Suppressor macrophage (primary cell): ENCODE data around the gene HSF5.

Experiments used
- DNase-seq, 4 experiments: peaks; one replicate each; pipeline ENCODE4 v3.0.0-alpha.2; 2020 to 2022
- total RNA-seq, 17 experiments: gene quantifications; one replicate each; lab custom pipeline; 2026; ENCODE audit warnings: mixed read lengths in 6 of 17, inconsistent platforms in 3 of 17; lab: John Stamatoyannopoulos, UW

Gene HSF5, protein sequence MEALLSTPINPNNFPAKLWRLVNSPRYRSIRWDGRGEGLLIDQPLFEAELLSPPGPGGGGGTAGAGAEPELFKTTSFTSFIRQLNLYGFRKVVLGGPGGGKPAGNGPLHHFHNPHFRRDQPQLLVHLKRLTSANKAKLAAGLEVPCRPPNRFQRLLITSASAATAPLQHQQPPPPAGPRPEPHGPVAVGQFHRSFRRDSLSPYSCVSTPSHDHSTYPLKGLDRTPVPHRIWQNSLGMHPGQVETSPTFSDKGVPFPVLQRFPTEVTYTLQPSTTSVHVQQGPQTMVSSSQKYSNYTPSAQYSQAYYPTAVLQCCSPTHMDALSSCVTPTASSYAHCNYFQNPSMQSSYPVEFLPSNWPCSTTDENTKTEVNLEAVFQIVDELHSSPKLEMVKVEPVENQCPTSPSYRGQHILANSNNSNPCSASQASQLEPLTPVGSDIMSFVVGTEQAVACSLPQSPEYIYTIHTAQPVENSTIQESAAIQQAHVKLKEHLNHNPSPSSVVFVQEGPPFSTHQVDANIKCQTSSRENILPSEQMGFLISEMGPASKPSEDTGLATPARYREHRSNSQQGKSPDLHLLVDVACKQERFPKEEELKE
- total RNA-seq = 0 to 2.0 (median 0.14) reads per million in 17 experiments

DNA sequence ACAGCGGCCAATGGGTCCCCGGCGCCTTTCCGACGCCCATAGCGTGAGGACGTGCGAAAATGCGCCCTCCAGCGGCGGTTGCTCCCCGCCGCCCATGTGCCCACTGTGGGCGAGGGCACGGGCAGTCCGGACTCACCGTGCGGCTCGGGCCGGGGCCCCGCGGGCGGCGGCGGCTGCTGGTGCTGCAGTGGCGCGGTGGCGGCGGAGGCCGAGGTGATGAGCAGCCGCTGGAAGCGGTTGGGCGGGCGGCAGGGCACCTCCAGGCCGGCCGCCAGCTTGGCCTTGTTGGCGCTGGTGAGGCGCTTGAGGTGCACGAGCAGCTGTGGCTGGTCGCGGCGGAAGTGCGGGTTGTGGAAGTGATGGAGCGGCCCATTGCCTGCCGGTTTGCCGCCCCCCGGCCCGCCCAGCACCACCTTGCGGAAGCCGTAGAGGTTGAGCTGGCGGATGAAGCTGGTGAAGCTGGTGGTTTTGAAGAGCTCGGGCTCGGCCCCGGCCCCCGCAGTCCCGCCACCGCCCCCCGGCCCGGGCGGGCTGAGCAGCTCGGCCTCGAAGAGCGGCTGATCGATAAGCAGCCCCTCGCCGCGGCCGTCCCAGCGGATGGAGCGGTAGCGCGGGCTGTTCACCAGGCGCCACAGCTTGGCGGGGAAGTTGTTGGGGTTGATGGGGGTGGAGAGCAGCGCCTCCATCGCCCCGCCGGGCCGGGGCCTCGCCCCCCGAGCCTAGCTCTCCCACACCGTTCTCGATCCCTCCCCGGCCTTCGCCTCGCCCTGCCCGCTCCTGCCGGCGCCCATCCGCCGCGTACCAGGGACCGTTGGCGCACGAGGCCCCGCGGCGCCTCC, at the start of gene HSF5:
Gene HSF5, minus strand, starts transcription at position 820 of the 839 bp plus-strand sequence. Its CDS starts 134 bp downstream, at position 686.
- peak; percentile 29 to 72 (median 47) for DNase-seq

DNA sequence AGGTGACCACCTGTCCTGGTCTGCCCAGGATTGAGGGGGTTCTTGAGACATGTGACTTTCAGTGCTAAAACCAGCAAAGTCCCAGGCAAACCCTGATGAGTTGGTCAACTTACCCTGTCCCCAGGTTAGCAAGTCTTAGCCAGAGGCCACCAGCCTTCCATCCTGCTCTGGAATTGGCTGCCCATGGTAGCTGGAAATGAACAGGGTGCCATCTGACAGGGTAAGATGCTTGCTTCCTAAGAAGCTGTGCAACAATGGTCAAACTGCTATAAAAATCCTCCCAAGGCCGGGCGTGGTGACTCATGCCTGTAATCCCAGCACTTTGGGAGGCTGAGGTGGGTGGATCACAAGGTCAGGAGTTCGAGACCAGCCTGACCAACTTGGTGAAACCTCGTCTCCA, 49.1 kb upstream of the HSF5 start:
- DNase-seq = no peak

DNA sequence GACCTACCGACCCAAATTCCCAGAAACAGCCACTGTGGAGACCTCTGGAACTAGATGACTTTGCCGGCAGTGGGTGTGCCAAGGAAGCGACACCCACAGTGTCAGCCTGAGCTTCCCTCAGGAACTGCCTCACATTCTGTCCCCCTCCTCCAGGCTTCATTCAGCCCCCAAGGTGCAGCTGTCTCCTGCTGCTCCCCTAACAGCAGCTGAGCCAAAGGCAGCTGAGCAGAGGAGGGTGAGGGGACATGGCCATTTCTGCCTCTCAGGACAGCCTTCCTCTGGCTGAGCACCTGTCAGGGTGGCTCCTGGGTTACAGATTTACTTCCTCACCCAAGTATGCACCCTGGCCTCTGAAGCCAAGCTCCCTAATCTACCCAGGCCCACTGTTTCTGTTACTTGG, 48.3 kb upstream of the HSF5 start:
- DNase-seq = no peak

DNA sequence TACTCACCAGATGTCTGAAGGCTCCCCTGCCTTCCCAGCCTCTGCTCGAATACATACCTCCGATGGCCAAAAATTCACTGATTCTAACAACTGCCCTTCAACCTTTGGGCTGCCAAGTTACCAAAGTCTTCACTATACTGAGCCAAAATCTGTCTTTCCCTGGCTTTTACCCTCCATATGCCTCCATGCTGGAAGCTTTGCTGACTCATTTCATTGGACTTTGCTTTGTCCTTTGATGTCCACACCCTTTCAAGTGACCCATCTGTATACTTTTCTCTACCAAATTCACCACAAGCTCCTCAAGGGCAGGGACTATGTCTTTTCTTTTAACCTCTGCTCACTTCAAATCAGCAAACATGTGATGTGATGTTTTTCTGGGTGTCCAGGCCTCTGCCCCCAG, 47.2 kb upstream of the HSF5 start:
- DNase-seq = no peak

DNA sequence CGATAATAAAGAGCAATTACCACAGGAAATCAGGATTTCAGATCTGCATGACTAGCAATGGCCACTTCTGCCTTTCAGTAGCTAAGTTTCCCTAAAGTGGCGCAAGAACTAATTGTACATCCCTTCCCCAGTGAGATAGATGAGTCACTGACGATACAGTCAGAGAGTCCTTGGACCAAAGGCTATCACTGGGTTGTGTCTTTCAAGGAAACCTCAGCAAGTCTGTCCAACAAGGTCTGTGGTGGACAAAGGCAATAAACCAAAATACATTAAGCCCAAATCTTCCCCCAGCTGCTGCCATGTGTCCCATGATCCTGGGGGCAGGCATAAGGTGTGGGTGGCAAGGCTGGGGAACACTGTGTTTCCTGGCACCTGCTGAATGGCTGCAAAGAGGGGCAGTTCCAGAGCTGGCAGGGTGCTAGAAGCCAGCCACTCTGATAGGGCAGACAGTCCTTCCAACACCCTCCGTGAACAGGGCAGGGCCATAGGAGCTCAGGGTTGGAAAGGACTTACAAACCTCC, 46.8 kb upstream of the HSF5 start:
- peak; percentile 73 to 94 (median 84) for DNase-seq

DNA sequence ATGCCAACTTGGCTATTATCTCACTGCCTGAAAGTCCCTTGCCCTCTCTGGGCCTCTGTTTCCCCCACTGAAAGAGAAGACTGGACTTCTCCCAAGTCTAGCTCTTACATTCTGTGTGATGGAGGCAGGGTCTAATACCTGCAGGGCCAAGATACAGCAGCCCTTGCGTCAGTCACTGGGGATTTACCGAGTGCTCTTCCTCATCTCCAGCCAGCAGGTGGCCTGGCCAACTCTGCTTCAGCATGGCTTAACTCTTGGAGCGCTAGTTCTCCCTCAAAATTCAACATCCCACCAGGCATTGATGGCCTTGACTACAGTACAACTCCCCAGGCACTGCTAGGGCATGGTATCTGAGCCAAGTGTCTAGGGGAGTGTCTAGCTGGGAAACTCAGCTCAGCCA, 46.1 kb upstream of the HSF5 start:
- DNase-seq = peak in 1 of 4 experiments; percentile 13

DNA sequence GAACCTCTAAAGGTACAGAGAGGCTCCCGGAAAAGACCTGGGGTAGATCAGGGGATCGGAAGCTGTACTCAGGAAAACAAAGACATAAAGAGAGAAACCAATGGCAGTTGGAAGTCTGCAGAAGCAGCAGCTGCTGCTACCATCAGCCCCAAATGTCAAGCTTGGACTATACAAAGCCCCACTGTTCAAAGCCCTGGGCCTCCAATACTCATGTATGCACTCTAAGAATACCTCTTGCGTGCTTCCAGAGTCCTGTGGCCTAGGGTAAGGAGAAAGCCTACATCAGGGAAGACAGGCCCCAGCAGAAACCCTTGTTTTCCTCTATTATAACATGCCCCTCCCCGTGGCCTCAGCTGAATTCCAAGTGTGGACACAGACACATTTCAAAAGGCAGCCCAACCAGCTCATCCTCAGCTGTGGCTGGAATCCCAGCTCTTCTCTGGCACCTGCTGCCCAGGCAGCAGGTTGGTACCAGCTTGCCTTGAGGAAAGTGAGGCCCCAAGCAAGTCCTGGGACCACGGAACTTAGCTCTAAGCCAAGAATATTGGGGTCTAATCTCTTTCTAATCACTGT, 45.5 kb upstream of the HSF5 start:
- DNase-seq = no peak

DNA sequence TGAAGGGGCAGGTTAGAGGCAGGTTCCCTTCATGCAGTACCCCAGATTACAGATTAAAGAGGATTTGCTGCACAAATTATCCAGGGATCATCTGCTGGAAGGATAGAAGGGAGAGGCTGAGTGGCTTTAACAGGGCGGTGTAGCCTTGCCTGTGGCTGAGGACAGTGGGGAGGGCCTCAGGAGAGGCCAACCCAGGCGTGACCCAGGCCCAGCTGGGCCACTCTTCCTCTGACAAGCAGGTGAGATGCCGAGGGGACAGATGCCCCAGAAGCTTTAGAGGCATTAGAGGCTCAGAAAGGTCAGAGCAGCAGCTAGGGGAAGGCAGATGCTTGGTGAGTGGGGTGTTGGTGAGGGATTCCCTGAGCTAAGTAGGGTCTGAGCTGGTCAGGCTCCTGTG, 44.3 kb upstream of the HSF5 start:
- DNase-seq = no peak

DNA sequence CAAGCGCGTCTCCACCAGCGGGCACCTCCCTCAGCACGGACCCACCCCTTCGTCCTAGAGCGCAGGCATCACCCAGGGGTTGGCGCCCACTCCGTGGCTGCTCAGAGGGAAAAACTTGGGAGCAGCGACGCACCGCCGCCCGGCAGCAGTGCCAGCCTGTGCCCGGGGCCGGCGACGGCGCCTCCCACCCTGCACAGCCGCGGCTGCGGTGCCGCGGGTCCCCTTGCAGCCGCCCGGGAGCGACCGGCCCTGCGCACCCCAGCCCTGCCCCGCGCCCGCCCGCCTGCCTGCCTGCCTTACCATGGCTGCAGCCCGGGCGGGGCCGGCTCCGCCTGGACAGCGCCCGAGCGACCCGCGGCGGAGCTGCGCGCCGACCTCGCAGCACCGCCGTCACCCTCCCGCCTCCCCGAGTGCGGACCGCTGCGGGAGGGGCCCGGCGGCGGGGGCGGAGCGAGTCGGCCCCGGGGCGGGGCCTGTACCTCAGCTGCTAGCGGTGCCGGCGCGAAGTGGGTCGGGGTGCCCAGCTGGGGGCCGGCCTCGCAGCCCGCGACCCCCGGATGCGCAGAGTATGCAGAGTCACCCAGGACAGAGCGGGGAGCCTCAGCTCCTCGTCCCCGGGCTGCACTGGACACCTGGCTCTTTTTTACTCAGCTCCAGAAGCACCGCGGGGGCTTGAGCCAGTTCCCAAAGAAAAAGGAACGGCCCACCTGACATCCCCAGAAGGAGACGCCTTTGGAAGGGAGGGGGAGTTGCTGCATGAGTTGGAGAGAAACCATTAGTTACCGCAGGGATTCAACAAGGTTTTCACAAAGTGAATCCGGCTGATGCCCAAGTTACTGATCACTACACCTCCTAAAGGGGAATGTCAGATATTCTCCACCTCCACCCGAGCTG, 43.7 kb upstream of the HSF5 start:
- DNase-seq = peak; percentile 54 to 83 (median 65)

DNA sequence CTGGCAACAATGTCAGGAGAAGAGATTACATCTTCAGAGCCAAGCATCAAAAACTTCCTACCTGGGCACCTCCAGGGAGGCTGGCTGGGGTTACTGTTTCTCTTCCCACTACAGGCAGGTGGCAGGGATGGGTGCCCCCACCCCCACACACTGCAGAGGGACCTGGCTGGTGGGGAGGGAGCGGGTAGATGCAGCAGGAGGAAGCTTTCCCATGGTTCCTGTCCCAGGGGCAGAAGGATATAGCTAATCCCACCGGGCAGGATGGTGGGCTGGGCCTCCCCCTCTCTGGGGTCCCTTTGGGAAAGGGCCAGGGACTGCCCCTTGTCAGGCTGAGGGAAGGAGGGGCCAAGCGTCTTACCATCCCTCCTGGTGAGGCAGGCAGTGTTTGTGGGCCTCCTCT, 42.9 kb upstream of the HSF5 start:
- no peak for DNase-seq

DNA sequence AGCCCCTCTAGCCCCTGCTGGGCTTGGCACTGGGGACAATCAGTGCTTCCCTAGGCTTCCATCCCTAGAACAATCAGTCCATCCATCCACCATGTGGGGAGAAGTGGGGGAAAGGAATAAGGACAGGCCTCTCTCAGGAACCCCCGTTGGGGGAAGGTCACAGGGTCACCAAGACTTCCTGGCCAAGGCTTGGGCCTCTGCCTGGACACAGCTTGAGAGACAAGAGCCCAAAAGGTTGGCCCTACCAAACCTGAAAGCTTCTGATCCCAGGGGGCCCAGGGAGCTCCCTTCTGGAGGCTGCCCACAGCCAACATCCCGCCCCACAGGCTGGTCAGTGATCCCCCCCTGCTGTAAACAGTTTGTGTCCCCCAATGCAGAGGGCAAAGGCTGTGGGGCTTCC, 42.4 kb upstream of the HSF5 start:
- DNase-seq = no peak

DNA sequence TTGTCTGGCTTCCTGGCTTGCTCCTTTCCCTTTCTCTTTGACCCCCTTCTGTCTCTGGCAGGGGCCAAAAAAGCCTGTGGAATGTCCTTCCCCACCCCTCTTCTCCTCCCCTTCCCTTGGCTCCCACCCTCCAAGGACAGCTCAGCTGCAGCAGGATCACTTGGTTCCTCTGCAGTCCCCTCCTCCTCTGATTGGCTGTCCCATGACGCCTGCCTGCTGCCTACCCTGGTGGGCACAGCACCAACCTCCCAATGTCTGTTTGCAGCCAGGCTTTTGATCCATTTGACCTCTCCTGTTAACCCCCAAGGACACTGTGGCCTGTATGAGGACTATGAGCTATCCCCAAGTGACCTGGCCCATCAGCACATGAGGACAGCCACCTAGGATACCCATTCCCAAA, 41.1 kb upstream of the HSF5 start:
- DNase-seq = no peak

DNA sequence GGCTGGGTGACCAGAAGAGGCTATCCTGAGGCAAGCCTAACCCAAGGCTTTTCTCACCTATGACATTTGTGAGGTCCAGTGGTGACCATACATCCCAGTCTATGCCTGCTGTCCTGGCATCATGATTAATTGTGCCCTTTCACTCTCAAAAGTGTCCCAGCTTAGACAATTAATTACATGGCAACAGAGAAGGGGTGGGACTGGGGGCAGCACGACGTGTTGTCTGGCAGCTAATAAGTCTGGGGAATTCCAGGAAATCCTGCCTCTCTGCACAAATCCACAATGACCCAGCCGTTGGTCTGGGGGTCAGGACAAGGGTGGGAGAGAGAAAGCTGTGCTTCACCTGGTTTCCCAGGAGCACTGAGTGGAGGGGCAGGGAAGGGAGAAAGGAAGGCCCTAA, 40.2 kb upstream of the HSF5 start:
- no peak for DNase-seq

DNA sequence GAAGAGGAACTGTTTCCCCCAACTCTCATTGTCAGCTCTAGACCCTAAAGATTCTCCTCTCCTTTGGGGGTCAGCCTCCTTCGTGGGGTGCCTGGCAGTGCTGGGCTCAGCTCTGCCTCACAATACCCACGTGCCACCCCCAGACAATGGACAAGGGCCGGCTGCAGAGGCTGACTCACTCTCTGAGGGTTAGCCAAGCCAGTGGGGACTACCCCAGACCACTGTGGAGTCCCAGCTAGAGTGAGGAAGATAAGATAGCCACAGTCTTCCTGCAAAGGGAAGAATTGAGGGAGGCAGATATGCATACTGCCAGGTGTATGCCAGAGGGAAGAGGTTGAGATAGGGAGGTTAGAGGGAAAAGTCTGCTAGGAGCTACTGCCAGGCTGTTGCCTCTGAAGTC, 39.7 kb upstream of the HSF5 start:
- DNase-seq = peak in 1 of 4 experiments; percentile 19

DNA sequence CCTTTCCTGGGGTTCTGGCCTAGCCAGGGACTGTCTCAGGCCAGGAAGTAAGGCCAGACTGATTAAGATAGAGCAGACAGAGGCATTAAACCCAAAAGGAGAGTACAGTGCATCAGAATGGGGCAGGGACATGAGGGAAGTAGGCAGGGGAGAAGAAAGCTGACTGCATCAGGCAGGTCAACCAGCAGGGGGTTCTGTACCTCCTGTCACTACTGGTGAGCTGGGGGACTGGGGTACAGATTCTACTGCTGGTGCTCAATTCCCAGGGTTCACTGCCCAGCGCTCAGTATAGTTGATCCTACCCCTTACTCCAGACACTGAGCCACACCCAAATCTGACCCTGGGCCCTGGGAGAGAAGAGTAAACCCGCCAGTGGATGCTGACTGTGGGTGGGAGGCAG, 39.1 kb upstream of the HSF5 start:
- peak in 1 of 4 experiments; percentile 24 for DNase-seq

DNA sequence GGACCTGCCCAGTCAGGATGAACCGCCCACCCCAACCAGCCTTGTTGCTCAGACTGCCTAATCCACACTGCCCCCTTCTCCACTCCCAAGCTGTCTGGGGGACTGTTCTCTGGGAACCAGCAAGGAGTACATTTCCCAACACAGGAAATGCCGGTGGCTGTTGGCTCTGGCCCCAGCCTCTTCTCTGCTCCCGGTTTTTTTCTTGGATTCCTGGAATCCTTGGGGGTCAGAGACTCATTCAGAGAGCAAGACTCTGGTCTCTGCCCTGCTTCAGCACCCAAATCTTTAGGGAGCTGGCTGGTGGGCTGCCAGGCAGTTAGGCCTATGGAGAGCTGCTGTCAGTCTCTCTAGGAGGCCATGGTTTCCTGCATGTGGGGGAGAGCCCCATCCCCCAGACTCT, 37.0 kb upstream of the HSF5 start:
- DNase-seq = no peak

DNA sequence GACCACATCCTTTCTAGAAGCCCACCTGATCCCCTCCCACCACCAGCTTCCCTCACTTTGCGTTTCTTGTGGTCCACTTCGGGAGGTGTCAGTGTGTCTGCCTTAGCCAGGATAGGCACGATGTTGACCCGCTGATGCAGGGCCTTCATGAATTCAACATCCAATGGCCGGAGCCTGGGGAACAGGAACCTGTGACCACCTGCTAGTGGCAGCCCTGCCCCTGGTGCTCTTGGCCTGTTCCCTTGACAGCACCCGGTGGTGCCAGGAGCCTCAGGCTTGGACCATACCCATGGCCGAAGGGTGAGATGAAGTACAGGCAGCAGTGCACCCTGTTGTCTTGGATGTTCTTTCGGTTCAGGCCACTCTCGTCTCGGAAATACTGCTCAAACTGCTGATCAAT, 33.5 kb upstream of the HSF5 start:
- no peak for DNase-seq

DNA sequence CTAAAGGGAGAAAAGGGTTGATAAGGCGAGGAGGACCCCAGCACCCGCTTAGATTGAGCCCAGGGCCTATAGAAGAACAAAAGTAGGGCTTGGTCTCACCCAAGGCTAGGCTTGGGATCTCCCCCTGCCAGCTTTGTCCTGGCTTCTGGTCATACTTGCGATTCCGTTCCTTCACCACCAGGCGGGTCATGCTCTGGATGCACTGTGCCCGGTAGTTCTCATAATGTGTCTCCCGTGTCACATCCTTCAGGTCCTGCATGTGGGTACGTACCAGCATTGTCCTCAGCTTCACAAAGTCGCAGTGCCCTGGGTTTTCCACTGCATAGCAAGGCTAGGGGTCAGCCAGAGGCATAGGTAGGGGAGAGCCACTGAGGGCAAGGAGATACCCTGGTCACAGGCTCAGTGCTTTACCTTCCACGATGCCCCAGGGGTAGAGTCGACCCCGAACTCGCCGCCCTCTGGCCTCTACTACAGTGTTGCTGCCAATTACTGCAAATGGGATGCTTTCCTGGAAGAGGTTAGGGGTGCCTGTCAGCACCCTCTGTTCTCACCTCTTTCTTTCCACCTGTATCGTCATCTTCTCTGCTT, 32.7 kb upstream of the HSF5 start:
- DNase-seq = peak; percentile 28 to 62 (median 57)

DNA sequence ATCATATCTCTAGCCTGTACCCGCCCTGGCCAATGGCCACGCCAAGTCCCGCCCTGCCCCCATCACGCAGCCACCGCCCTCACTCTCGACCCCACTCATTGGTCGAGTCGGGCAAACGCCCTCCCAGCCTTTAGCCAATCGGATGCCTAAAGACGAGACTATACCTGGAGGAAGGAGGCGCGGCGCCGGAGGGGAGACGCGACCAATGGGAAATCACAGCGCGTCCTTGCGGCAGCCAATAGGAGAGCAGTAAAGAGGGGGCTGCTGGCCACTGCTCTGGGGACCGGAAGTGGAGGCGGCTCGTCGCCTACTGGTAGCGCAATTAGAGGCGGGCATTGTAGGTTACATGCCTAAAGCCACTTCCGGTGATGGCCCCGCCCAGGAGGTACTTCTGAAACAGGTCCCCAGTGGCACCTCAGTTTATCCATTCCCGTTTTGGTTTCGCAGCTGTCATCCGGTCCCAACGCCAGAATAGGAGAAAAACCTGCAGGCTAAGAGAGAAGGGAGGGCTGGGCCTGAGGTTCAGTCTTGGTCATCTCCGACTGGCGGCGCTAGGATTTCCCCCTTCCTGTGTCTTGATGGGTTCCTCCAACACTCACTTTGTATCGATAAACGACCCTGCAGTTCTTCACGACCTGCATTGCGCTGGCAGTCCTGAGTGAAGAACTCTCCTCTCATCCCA, 29.9 kb upstream of the HSF5 start:
- DNase-seq = peak; percentile 100

DNA sequence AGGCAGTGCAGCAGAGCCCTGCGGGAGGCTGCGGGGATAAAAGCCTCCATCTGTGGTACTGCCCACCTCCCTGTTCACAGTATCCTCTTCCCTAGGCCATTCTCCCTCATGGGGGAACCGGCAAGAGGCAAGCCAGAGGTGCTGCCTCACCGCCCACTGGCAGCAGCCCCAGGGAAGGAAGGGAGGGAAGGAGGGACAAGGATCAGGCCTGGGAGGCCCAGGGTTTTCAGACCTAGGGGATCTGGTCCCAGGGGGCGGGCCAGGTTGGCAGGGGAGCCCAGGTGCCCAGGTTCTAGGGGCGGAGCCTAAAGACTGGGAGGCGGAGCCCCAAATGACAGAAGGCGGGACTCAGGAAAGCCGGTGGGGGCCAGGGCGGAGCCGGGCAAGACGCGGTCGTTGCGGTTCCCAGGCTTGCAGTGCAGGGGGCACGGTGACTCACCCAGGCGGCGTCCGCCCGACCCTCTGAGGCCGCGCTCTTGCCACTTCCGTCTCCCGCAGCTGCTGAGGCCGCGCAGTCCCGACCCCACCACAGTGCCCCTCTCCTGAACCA, 29.2 kb upstream of the HSF5 start:
- no peak for DNase-seq
